Thymus (tissue), 11 donors: Measurements from ENCODE around the gene STAP1. TPM values are rescaled to one million over a fixed set of nuclear protein-coding genes. Genes with fewer than 3 reads are reported as not detected.
"Not testable (repeated sequence)": the region's sequence is repeated elsewhere in the genome, so short reads cannot be mapped to it uniquely, and the experiment has no call there.

ENCODE experiments used
- DNase-seq, 9 donors: peaks; one replicate each; pipeline ENCODE4 v3.0.0-alpha.2; 2013; ENCODE audit warnings: low spot score in 9 of 9, low read depth in 6 of 9, missing footprints in 1 of 9
- H3K27ac ChIP-seq, 2 donors: one replicate each; pipeline ENCODE4 v1.5.1; 2013; ENCODE audit warnings: control low read depth in 1 of 2, low read depth in 1 of 2, low read length in 1 of 2, mild to moderate bottlenecking in 1 of 2, moderate library complexity in 1 of 2
- H3K27me3 ChIP-seq, 2 donors: one replicate each; pipeline ENCODE4 v1.5.1; 2013; ENCODE audit warnings: low read length in 1 of 2; ENCODE audit not compliant: control insufficient read depth in 2 of 2, insufficient read depth in 1 of 2
- H3K36me3 ChIP-seq, 2 donors: one replicate each; pipeline ENCODE4 v1.5.1; 2013; ENCODE audit warnings: low read length in 1 of 2, mild to moderate bottlenecking in 1 of 2, moderate library complexity in 1 of 2; ENCODE audit not compliant: control insufficient read depth in 2 of 2, insufficient read depth in 2 of 2
- H3K4me1 ChIP-seq, 2 donors: one replicate each; pipeline ENCODE4 v1.5.1; 2013; ENCODE audit warnings: low read length in 2 of 2; ENCODE audit not compliant: control insufficient read depth in 2 of 2, insufficient read depth in 2 of 2
- H3K4me3 ChIP-seq, 2 donors: one replicate each; pipeline ENCODE4 v1.5.1; 2013; ENCODE audit warnings: low read length in 2 of 2, control low read depth in 1 of 2, mild to moderate bottlenecking in 1 of 2
- H3K9me3 ChIP-seq, 2 donors: one replicate each; pipeline ENCODE4 v1.5.1; 2013; ENCODE audit warnings: low read length in 1 of 2, mild to moderate bottlenecking in 1 of 2; ENCODE audit not compliant: control insufficient read depth in 2 of 2, insufficient read depth in 1 of 2
- WGBS: extraction: QIAGEN DNeasy Blood & Tissue Kit; methylation state at CpG from one replicate; pipeline ENCODE4 v1.1.7; 2013; 5-methylcytosine and 5-hydroxymethylcytosine counted together
- polyA plus RNA-seq: library from polyadenylated mRNA; stranded (reverse); fragments of 200-250 nt; gene quantifications from one replicate; pipeline ENCODE4 v1.2.3, GENCODE V29; 2013
- total RNA-seq: library from RNA; stranded (reverse); fragments of 120-200 nt; gene quantifications from one replicate; pipeline ENCODE4 v1.2.4, GENCODE V29; 2013
- donor health status: healthy.

STAP1 gene
- total and polyA plus RNA-seq, 2 donors = 11.1 to 17.3 TPM

GRCh38 chr4:67550451-67550850, 8.1 kb upstream of the STAP1 start:
- no peaks in the 10 kb centered on the region for H3K27me3 ChIP-seq
- H3K4me3 ChIP-seq = no peak overlapping the region
- no peak for DNase-seq
- no peaks in the 10 kb centered on the region for H3K36me3 ChIP-seq
- no peak overlapping the region for H3K27ac ChIP-seq
- H3K4me1 ChIP-seq = peaks cover 0 to 6% of the 10 kb centered on the region in 2 donors
- H3K9me3 ChIP-seq = no peaks in the 10 kb centered on the region

GRCh38 chr4:67550857-67551256, 7.7 kb upstream of the STAP1 start:
- no peaks in the 10 kb centered on the region for H3K27me3 ChIP-seq
- no peaks in the 10 kb centered on the region for H3K9me3 ChIP-seq
- no peak overlapping the region for H3K27ac ChIP-seq
- 96% methylated on average over 3 of the region's 3 CpGs for WGBS
- no peak overlapping the region for H3K4me3 ChIP-seq
- no peaks in the 10 kb centered on the region for H3K36me3 ChIP-seq
- DNase-seq = no peak
- peaks cover 0 to 6% of the 10 kb centered on the region in 2 donors for H3K4me1 ChIP-seq

- H3K36me3 ChIP-seq, DNase-seq, H3K27ac ChIP-seq, H3K4me3 ChIP-seq, H3K9me3 ChIP-seq, H3K4me1 ChIP-seq, H3K27me3 ChIP-seq: not testable (repeated sequence)
- 55% methylated on average over 4 of the region's 4 CpGs for WGBS
These were observed 6.3 kb upstream of the STAP1 start for GRCh38 chr4:67552146-67552792.

GRCh38 chr4:67554096-67554495, 4.4 kb upstream of the STAP1 start:
- no peak for DNase-seq
- no peaks in the 10 kb centered on the region for H3K9me3 ChIP-seq
- H3K4me3 ChIP-seq = no peak overlapping the region
- no peaks in the 10 kb centered on the region for H3K36me3 ChIP-seq
- peaks cover 7 to 16% of the 10 kb centered on the region in 2 donors for H3K4me1 ChIP-seq
- WGBS = 79% methylated on average over 3 of the region's 3 CpGs
- no peak overlapping the region for H3K27ac ChIP-seq
- H3K27me3 ChIP-seq = no peaks in the 10 kb centered on the region

- no peak overlapping the region for H3K27ac ChIP-seq
- H3K36me3 ChIP-seq = no peaks in the 10 kb centered on the region
- no peak overlapping the region for H3K4me3 ChIP-seq
- no peaks in the 10 kb centered on the region for H3K27me3 ChIP-seq
- WGBS = 90% methylated on average over 3 of the region's 3 CpGs
- H3K9me3 ChIP-seq = no peaks in the 10 kb centered on the region
- H3K4me1 ChIP-seq = peaks cover 7 to 16% of the 10 kb centered on the region in 2 donors
- no peak for DNase-seq
These were observed 3.1 kb upstream of the STAP1 start for GRCh38 chr4:67555447-67555846.

- Histone ChIP-seq H3K36me3 (no peaks in the 10 kb centered on the region), H3K4me1 (peaks cover 7 to 20% of the 10 kb centered on the region in 2 donors), H3K27ac (no peak overlapping the region), H3K27me3 (no peaks in the 10 kb centered on the region), H3K9me3 (no peaks in the 10 kb centered on the region), H3K4me3 (no peak overlapping the region)
- 50% methylated on average over 2 of the region's 2 CpGs for WGBS
- no peak for DNase-seq
These were observed 2.1 kb upstream of the STAP1 start for GRCh38 chr4:67556436-67556835.

- no peak overlapping the region for H3K27ac ChIP-seq
- H3K4me3 ChIP-seq = no peak overlapping the region
- H3K36me3 ChIP-seq = no peaks in the 10 kb centered on the region
- H3K4me1 ChIP-seq = peaks cover 0 to 4% of the 10 kb centered on the region in 2 donors
- no peak for DNase-seq
- no peaks in the 10 kb centered on the region for H3K9me3 ChIP-seq
- no peaks in the 10 kb centered on the region for H3K27me3 ChIP-seq
These were observed 6.8 kb downstream of the STAP1 start for GRCh38 chr4:67565284-67565683.

GRCh38 chr4:67566335-67566734, 7.8 kb downstream of the STAP1 start:
- H3K27ac ChIP-seq = no peak overlapping the region
- 97% methylated on average over 3 of the region's 3 CpGs for WGBS
- H3K36me3 ChIP-seq = no peaks in the 10 kb centered on the region
- no peaks in the 10 kb centered on the region for H3K4me1 ChIP-seq
- H3K9me3 ChIP-seq = no peaks in the 10 kb centered on the region
- no peaks in the 10 kb centered on the region for H3K27me3 ChIP-seq
- no peak overlapping the region for H3K4me3 ChIP-seq
- no peak for DNase-seq

GRCh38 chr4:67568820-67569219, 10.3 kb downstream of the STAP1 start:
- Histone ChIP-seq H3K27me3 (no peaks in the 10 kb centered on the region), H3K9me3 (no peaks in the 10 kb centered on the region), H3K4me1 (peaks cover 0 to 7% of the 10 kb centered on the region in 2 donors), H3K4me3 (no peak overlapping the region), H3K36me3 (no peaks in the 10 kb centered on the region), H3K27ac (no peak overlapping the region)
- WGBS = over 99% methylated on average over 2 of the region's 2 CpGs
- no peak for DNase-seq
